Liver (tissue), 9 donors: Measurements from ENCODE around the gene SNX6. TPM values are rescaled to one million over a fixed set of nuclear protein-coding genes. Genes with fewer than 3 reads are reported as not detected.
"Not testable (repeated sequence)": the region's sequence is repeated elsewhere in the genome, so short reads cannot be mapped to it uniquely, and the experiment has no call there.

Experiments used
- DNase-seq: peaks from one replicate; pipeline ENCODE4 v3.0.0-alpha.2; 2017; ENCODE audit warnings: low spot score
- H3K27ac ChIP-seq, 2 donors: one replicate each; pipeline ENCODE4 v1.7.0; 2013; ENCODE audit warnings: inconsistent platforms in 2 of 2, low read length in 2 of 2, control low read depth in 1 of 2, low read depth in 1 of 2, mild to moderate bottlenecking in 1 of 2
- H3K27me3 ChIP-seq, 4 donors: one replicate each; pipeline versions ENCODE4 v1.6.1 to v1.7.0; 2013; ENCODE audit warnings: low read length in 3 of 4, inconsistent platforms in 1 of 4, mild to moderate bottlenecking in 1 of 4, moderate library complexity in 1 of 4; ENCODE audit not compliant: control insufficient read depth in 4 of 4, insufficient read depth in 4 of 4
- H3K36me3 ChIP-seq, 4 donors: one replicate each; pipeline versions ENCODE4 v1.6.1 to v1.7.0; 2013; ENCODE audit warnings: low read length in 3 of 4, mild to moderate bottlenecking in 3 of 4, low read depth in 1 of 4, moderate library complexity in 1 of 4; ENCODE audit not compliant: control insufficient read depth in 4 of 4, insufficient read depth in 3 of 4
- H3K4me1 ChIP-seq, 4 donors: one replicate each; pipeline versions ENCODE4 v1.6.1 to v1.7.0; 2013; ENCODE audit warnings: low read length in 3 of 4, mild to moderate bottlenecking in 3 of 4, moderate library complexity in 1 of 4; ENCODE audit not compliant: control insufficient read depth in 4 of 4, insufficient read depth in 4 of 4
- H3K4me3 ChIP-seq, 3 donors: one replicate each; pipeline versions ENCODE4 v1.6.1 to v1.7.0; 2013; ENCODE audit warnings: low read length in 3 of 3, control low read depth in 1 of 3, low read depth in 1 of 3, mild to moderate bottlenecking in 1 of 3
- H3K9ac ChIP-seq, 2 donors: one replicate each; pipeline ENCODE4 v1.7.0; 2013; ENCODE audit warnings: low read length in 2 of 2, mild to moderate bottlenecking in 2 of 2, moderate library complexity in 2 of 2, control low read depth in 1 of 2, low read depth in 1 of 2
- H3K9me3 ChIP-seq, 4 donors: one replicate each; pipeline versions ENCODE4 v1.6.1 to v1.7.0; 2013; ENCODE audit warnings: low read length in 3 of 4; ENCODE audit not compliant: control insufficient read depth in 4 of 4
- ATF3 ChIP-seq: IDR thresholded peaks from 2 replicates; pipeline ENCODE4 v1.6.1; 2016; ENCODE audit warnings: antibody characterized with exemption
- CTCF ChIP-seq: fragments of 150-350 bp; IDR thresholded peaks from 2 replicates; pipeline ENCODE4 v1.5.1; 2017; ENCODE audit warnings: improper control_type of control experiment, low read depth, low read length; ENCODE audit not compliant: missing input control
- EGR1 ChIP-seq, 2 donors: IDR thresholded peaks; 2 replicates each; pipeline ENCODE4 v1.6.1; 2016 to 2018; ENCODE audit warnings: antibody characterized with exemption in 2 of 2, low read depth in 2 of 2
- FOXA1 ChIP-seq: IDR thresholded peaks from 2 replicates; pipeline ENCODE4 v1.6.1; 2016; ENCODE audit warnings: antibody characterized with exemption
- FOXA2 ChIP-seq: IDR thresholded peaks from 2 replicates; pipeline ENCODE4 v1.6.1; 2016; ENCODE audit warnings: antibody characterized with exemption
- GABPA ChIP-seq, 2 donors: IDR thresholded peaks in 1 of 2; conservative IDR thresholded peaks in 1 of 2; 2 replicates each; pipeline ENCODE4 v1.6.1; 2016; ENCODE audit warnings: antibody characterized with exemption in 2 of 2, mild to moderate bottlenecking in 1 of 2, moderate library complexity in 1 of 2
- HNF4A ChIP-seq, 2 donors: conservative IDR thresholded peaks; 2 replicates each; pipeline ENCODE4 v1.6.1; 2016; ENCODE audit warnings: antibody characterized with exemption in 2 of 2, mild to moderate bottlenecking in 2 of 2
- HNF4G ChIP-seq: IDR thresholded peaks from 2 replicates; pipeline ENCODE4 v1.6.1; 2016; ENCODE audit warnings: antibody characterized with exemption
- JUND ChIP-seq, 2 donors: IDR thresholded peaks; 2 replicates each; pipeline ENCODE4 v1.6.1; 2016; ENCODE audit warnings: antibody characterized with exemption in 2 of 2
- NR2F2 ChIP-seq: IDR thresholded peaks from 2 replicates; pipeline ENCODE4 v1.6.1; 2016; ENCODE audit warnings: antibody characterized with exemption
- RAD21 ChIP-seq, 2 donors: IDR thresholded peaks; 2 replicates each; pipeline ENCODE4 v1.6.1; 2016; ENCODE audit warnings: antibody characterized with exemption in 2 of 2, mild to moderate bottlenecking in 2 of 2
- REST ChIP-seq: IDR thresholded peaks from 2 replicates; pipeline ENCODE4 v1.6.1; 2016; ENCODE audit warnings: antibody characterized with exemption, mild to moderate bottlenecking
- SP1 ChIP-seq: IDR thresholded peaks from 2 replicates; pipeline ENCODE4 v1.6.1; 2018; ENCODE audit warnings: antibody characterized with exemption, mild to moderate bottlenecking
- ZBTB33 ChIP-seq: IDR thresholded peaks from 2 replicates; pipeline ENCODE4 v1.6.1; 2016; ENCODE audit warnings: antibody characterized with exemption
- WGBS: extraction: QIAGEN DNeasy Blood & Tissue Kit; methylation state at CpG from one replicate; pipeline ENCODE4 v1.1.7; 2013; 5-methylcytosine and 5-hydroxymethylcytosine counted together
- polyA plus RNA-seq, 2 donors: library from polyadenylated mRNA; stranded (reverse) in 1 of 2; unstranded in 1 of 2; fragments of 200-250 nt in 1 of 2; fragments of >200 nt in 1 of 2; fragmentation: Nextera tagmentation in 1 of 2; extraction: Ambion mirVana in 1 of 2; gene quantifications; one replicate each; pipeline versions ENCODE4 v1.2.1 to v1.2.3, GENCODE V29; 2013 to 2015
- total RNA-seq, 2 donors: library from RNA; depleted of rRNA; stranded (reverse); fragments of >200 nt; gene quantifications; one replicate each; pipeline ENCODE4 v1.2.3, GENCODE V29; 2014
- TF ChIP-seq, protein P1 (sequence below): IDR thresholded peaks from 2 replicates; pipeline ENCODE4 v1.6.1; 2016; ENCODE audit warnings: antibody characterized with exemption
- donor health status: healthy.
- donor health status: healthy.
- donor health status: healthy.
- donor health status: healthy.
- donor health status: healthy.

SNX6 gene
- total and polyA plus RNA-seq, 4 donors: 23.5 to 62.2 (median 42.0) TPM

DNA sequence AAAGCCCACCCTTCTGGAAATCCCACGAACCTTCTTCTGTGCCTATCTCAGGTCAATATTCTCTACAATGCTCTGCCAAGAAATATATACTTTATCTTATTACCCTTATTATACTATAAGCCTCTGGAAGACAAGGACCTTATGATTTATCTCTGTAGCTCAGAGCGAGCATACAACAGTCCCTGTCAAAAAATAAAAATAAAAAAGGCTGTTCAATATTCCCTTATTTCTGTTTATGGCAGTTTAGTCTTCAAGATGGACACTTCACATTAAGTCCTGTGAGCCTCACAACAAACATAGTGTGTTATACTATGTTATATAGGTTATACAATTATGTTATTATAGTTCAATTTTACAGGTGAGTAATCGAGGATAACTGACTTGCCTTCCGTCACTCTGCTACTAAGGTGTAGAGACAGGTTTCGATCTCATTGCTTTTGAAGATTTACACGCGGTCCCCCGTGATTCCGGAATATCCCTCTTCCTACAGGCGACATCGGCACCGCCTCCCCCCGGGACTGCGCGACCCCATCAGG lies 91.0 kb downstream of the SNX6 start:
- H3K9me3 ChIP-seq: no peaks in the 10 kb centered on the region
- peaks cover 4 to 18% (median 12%) of the 10 kb centered on the region in 4 donors for H3K4me1 ChIP-seq
- no peak for DNase-seq
- H3K36me3 ChIP-seq: peaks cover 1 to 9% (median 5%) of the 10 kb centered on the region in 4 donors
- H3K27ac ChIP-seq: peak overlapping the region; percentile 95 to 100
- TF ChIP-seq ZBTB33: no peak
- no peak for TF ChIP-seq CTCF
- TF ChIP-seq JUND (IDR thresholded peaks at IDR 0.05): no peak
- H3K4me3 ChIP-seq: peak overlapping the region; percentile 88 to 99 (median 98)
- peak overlapping the region; percentile 98 to 100 for H3K9ac ChIP-seq
- under 1% methylated on average over 15 of the region's 15 CpGs for WGBS
- H3K27me3 ChIP-seq: no peaks in the 10 kb centered on the region

DNA sequence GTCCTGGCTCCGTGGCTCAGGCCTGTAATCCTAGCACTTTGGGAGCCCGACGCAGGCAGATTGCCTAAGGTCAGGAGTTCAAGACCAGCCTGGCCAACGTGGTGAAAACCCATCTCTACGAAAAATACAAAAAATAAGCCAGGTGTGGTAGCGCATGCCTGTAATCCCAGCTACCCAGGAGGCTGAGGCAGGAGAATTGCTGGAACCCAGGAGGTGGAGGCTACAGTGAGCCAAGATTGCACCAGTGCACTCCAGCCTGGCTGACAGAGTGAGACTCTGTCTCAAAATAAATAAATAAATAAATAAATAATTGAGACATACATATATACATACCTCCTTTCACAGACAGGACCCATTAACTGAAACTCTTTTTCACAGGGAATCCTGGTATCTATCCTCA lies 91.9 kb downstream of the SNX6 start:
- H3K4me3 ChIP-seq: peak overlapping the region in 2 of 3 donors; percentile 88 to 99
- H3K27ac ChIP-seq, DNase-seq, H3K27me3 ChIP-seq, H3K9me3 ChIP-seq: not testable (repeated sequence)
- 49% methylated on average over 6 of the region's 6 CpGs for WGBS
- peaks cover 4 to 18% (median 12%) of the 10 kb centered on the region in 4 donors for H3K4me1 ChIP-seq
- H3K9ac ChIP-seq: peak overlapping the region; percentile 98 to 100
- H3K36me3 ChIP-seq: peaks cover 2 to 17% (median 9%) of the 10 kb centered on the region in 4 donors

DNA sequence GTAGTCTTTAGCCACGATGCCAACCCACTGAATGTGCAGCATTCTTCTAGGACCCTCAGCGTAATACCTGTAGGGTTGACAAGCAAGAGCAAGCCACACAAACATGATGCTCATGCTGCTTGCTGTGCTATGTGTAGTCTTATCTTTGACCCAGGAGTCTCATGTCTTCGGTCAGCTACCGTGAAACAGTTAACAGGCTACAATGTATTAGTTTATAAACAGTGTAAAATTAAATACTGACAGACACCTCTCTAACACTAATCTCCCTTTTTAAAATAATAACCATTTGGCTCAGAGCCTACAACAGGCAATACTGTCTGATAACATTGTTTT lies 92.3 kb downstream of the SNX6 start:
- Histone ChIP-seq H3K4me1 (peaks cover 4 to 18% (median 12%) of the 10 kb centered on the region in 4 donors), H3K9me3 (no peaks in the 10 kb centered on the region), H3K27me3 (no peaks in the 10 kb centered on the region), H3K27ac (no peak overlapping the region), H3K4me3 (no peak overlapping the region), H3K36me3 (peaks cover 5 to 22% (median 10%) of the 10 kb centered on the region in 4 donors), H3K9ac (no peak overlapping the region)
- 87% methylated on average over 4 of the region's 4 CpGs for WGBS
- no peak for DNase-seq
- no peak for TF ChIP-seq REST
- no peak for TF ChIP-seq JUND (IDR thresholded peaks at IDR 0.05)
- TF ChIP-seq ZBTB33: no peak
- TF ChIP-seq ATF3: no peak
- TF ChIP-seq GABPA (IDR thresholded peaks at IDR 0.05 in 1 of 2, conservative IDR thresholded peaks at IDR 0.05 in 1 of 2): no peak
- TF ChIP-seq, protein P1, sequence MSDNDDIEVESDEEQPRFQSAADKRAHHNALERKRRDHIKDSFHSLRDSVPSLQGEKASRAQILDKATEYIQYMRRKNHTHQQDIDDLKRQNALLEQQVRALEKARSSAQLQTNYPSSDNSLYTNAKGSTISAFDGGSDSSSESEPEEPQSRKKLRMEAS: no peak
- no peak for TF ChIP-seq HNF4A (conservative IDR thresholded peaks at IDR 0.05)
- no peak for TF ChIP-seq EGR1 (IDR thresholded peaks at IDR 0.05; ENCODE audit: low read depth in 2 of 2)
- no peak for TF ChIP-seq CTCF
- no peak for TF ChIP-seq SP1
- TF ChIP-seq FOXA2: no peak
- TF ChIP-seq RAD21 (IDR thresholded peaks at IDR 0.05): no peak
- no peak for TF ChIP-seq HNF4G
- TF ChIP-seq NR2F2: no peak
- no peak for TF ChIP-seq FOXA1
